IMR-90 (cell line): Measurements from ENCODE around the gene NFASC.

ENCODE experiments used
- BHLHE40 ChIP-seq: fragments of 150-350 bp; IDR thresholded peaks from 2 replicates; pipeline ENCODE4 v1.6.1; 2016; ENCODE audit warnings: mild to moderate bottlenecking, low read depth, low read length
- CEBPB ChIP-seq: IDR thresholded peaks from 2 replicates; pipeline ENCODE4 v1.6.1; 2012; ENCODE audit warnings: low read depth, low read length, improper control_type of control experiment
- CTCF ChIP-seq: conservative IDR thresholded peaks from 2 replicates; pipeline ENCODE4 v1.5.1; 2012; ENCODE audit warnings: mild to moderate bottlenecking, low read depth, low read length, improper control_type of control experiment
- MAFK ChIP-seq: IDR thresholded peaks from 2 replicates; pipeline ENCODE4 v1.6.1; 2012; ENCODE audit warnings: low read depth, low read length, improper control_type of control experiment
- MAZ ChIP-seq: IDR thresholded peaks from 2 replicates; pipeline ENCODE4 v1.6.1; 2012; ENCODE audit warnings: low read depth, mild to moderate bottlenecking, low read length, improper control_type of control experiment, moderate library complexity, borderline replicate concordance
- MXI1 ChIP-seq: IDR thresholded peaks from 2 replicates; pipeline ENCODE4 v1.6.1; 2012; ENCODE audit warnings: low read depth, mild to moderate bottlenecking, low read length, moderate library complexity, borderline replicate concordance
- NFE2L2 ChIP-seq: fragments of 150-350 bp; IDR thresholded peaks from 2 replicates; pipeline ENCODE4 v1.6.1; 2016; ENCODE audit warnings: low read depth, mild to moderate bottlenecking, low read length
- POLR2A ChIP-seq: IDR thresholded peaks from 2 replicates; pipeline ENCODE4 v1.6.1; 2012; ENCODE audit warnings: mild to moderate bottlenecking, low read depth, low read length
- RAD21 ChIP-seq: IDR thresholded peaks from 2 replicates; pipeline ENCODE4 v1.6.1; 2012; ENCODE audit warnings: low read length, improper control_type of control experiment
- RCOR1 ChIP-seq: IDR thresholded peaks from 2 replicates; pipeline ENCODE4 v1.6.1; 2012; ENCODE audit warnings: mild to moderate bottlenecking, low read length, improper control_type of control experiment; ENCODE audit not compliant: insufficient replicate concordance
- RFX5 ChIP-seq: IDR thresholded peaks from 2 replicates; pipeline ENCODE4 v1.8.0; 2012; ENCODE audit warnings: low read depth, mild to moderate bottlenecking, low read length, moderate library complexity
- SMC3 ChIP-seq: fragments of 150-350 bp; IDR thresholded peaks from 2 replicates; pipeline ENCODE4 v1.6.1; 2016; ENCODE audit warnings: low read depth, mild to moderate bottlenecking, antibody characterized with exemption, low read length, moderate library complexity
- TF ChIP-seq, protein P1 (sequence below): fragments of 150-350 bp; IDR thresholded peaks from 2 replicates; pipeline ENCODE4 v1.6.1; 2017; ENCODE audit warnings: mild to moderate bottlenecking, antibody characterized with exemption, low read length, low read depth
- TF ChIP-seq, protein P2 (sequence below): fragments of 150-350 bp; IDR thresholded peaks from 2 replicates; pipeline ENCODE4 v1.6.1; 2016; ENCODE audit warnings: low read depth, mild to moderate bottlenecking, low read length, moderate library complexity, borderline replicate concordance

DNA sequence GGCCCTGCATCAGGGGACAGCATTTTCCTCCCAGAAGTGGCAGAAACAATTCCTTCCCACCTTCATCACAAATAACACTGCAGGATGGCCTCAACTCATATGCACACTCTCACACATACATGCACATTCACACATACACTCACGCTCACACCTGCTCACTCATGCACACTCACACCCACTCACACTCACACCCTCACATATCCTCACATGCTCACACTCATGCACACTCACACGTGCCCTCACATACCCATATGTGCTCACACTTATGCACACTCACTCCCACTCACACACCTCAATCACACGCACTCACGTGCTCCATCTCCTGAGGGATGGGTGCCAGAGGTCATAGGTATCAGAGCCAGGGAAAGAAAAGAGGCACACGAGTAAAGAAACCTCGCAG lies 77.1 kb downstream of the NFASC start:
- TF ChIP-seq MXI1 (no peak), POLR2A (no peak), CTCF (no peak), CEBPB (no peak), RFX5 (no peak), SMC3 (no peak), RCOR1 (no peak), BHLHE40 (no peak), MAZ (no peak), RAD21 (no peak), MAFK (no peak), NFE2L2 (no peak)
- TF ChIP-seq, protein P1, sequence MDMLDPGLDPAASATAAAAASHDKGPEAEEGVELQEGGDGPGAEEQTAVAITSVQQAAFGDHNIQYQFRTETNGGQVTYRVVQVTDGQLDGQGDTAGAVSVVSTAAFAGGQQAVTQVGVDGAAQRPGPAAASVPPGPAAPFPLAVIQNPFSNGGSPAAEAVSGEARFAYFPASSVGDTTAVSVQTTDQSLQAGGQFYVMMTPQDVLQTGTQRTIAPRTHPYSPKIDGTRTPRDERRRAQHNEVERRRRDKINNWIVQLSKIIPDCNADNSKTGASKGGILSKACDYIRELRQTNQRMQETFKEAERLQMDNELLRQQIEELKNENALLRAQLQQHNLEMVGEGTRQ = no peak
- TF ChIP-seq, protein P2, sequence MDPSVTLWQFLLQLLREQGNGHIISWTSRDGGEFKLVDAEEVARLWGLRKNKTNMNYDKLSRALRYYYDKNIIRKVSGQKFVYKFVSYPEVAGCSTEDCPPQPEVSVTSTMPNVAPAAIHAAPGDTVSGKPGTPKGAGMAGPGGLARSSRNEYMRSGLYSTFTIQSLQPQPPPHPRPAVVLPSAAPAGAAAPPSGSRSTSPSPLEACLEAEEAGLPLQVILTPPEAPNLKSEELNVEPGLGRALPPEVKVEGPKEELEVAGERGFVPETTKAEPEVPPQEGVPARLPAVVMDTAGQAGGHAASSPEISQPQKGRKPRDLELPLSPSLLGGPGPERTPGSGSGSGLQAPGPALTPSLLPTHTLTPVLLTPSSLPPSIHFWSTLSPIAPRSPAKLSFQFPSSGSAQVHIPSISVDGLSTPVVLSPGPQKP = no peak
